ENCODE data around the gene CFAP119.
A peak's percentile ranks its signal among the peaks of the same experiment; 100 is the strongest.

Gene CFAP119

GRCh38 chr16:30740364-30741251 is 21.3 kb downstream of the CFAP119 start:
- DNase-seq (ENCODE audit: low read depth), result peak; percentile 89

GRCh38 chr16:30738984-30739951 is 22.6 kb downstream of the CFAP119 start:
- DNase-seq (ENCODE audit: low read depth), result no peak

- DNase-seq (ENCODE audit: low read depth), result no peak
These were observed 23.8 kb downstream of the CFAP119 start for GRCh38 chr16:30737794-30738648.

- DNase-seq (ENCODE audit: low read depth), result no peak
These were observed 24.7 kb downstream of the CFAP119 start for GRCh38 chr16:30736995-30737793.

GRCh38 chr16:30731411-30731810 is 30.5 kb downstream of the CFAP119 start:
- no peak for DNase-seq (ENCODE audit: low read depth)

GRCh38 chr16:30728899-30729672 is 32.8 kb downstream of the CFAP119 start:
- no peak for DNase-seq (ENCODE audit: low read depth)

- no peak for DNase-seq (ENCODE audit: low read depth)
These were observed 33.5 kb downstream of the CFAP119 start for GRCh38 chr16:30728321-30728720.

- no peak for DNase-seq (ENCODE audit: low read depth)
These were observed 36.5 kb downstream of the CFAP119 start for GRCh38 chr16:30725418-30725792.

GRCh38 chr16:30724641-30725417 is 37.0 kb downstream of the CFAP119 start:
- no peak for DNase-seq (ENCODE audit: low read depth)

GRCh38 chr16:30723725-30724355 is 38.0 kb downstream of the CFAP119 start:
- no peak for DNase-seq (ENCODE audit: low read depth)

GRCh38 chr16:30722916-30723315 is 38.9 kb downstream of the CFAP119 start:
- no peak for DNase-seq (ENCODE audit: low read depth)

GRCh38 chr16:30722443-30722842 is 39.4 kb downstream of the CFAP119 start:
- no peak for DNase-seq (ENCODE audit: low read depth)

- DNase-seq (ENCODE audit: low read depth), result no peak
These were observed 40.3 kb downstream of the CFAP119 start for GRCh38 chr16:30721606-30722005.

GRCh38 chr16:30721167-30721566 is 40.7 kb downstream of the CFAP119 start:
- DNase-seq (ENCODE audit: low read depth), result no peak

GRCh38 chr16:30720694-30721093 is 41.2 kb downstream of the CFAP119 start:
- DNase-seq (ENCODE audit: low read depth), result no peak

GRCh38 chr16:30720086-30720485 is 41.8 kb downstream of the CFAP119 start:
- DNase-seq (ENCODE audit: low read depth), result no peak

GRCh38 chr16:30715750-30716445 is 46.0 kb downstream of the CFAP119 start:
- DNase-seq (ENCODE audit: low read depth), result no peak

- DNase-seq (ENCODE audit: low read depth), result no peak
These were observed 50.1 kb downstream of the CFAP119 start for GRCh38 chr16:30711712-30712111.

All from stromal cell of bone marrow (primary cell).